Activated naive CD4-positive, alpha-beta T cell treated with anti-CD3 and anti-CD28 coated beads, Interleukin-2, amount 50 U/mL, for 72 hours (primary cell): ENCODE results near the gene HNRNPK. TPM values are rescaled to one million over a fixed set of nuclear protein-coding genes. Genes with fewer than 3 reads are reported as not detected.
"Not testable (repeated sequence)": the region's sequence is repeated elsewhere in the genome, so short reads cannot be mapped to it uniquely, and the experiment has no call there.

Experiments
- ATAC-seq, 2 donors: fragments of 150-1000 bp; cut with Tn5 transposase; 2 replicates each; pipeline ENCODE4 v1.10.0; 2021; ENCODE audit warnings: mild to moderate bottlenecking in 2 of 2, moderate library complexity in 2 of 2
- DNase-seq, 2 donors: peaks; one replicate each; pipeline ENCODE4 v3.0.0; 2021 to 2022; ENCODE audit warnings: low spot score in 2 of 2
- H3K27ac Mint-ChIP-seq, 2 donors: one replicate each; pipeline ENCODE4 v1.8.0; 2022; ENCODE audit warnings: mild to moderate bottlenecking in 2 of 2, mixed read lengths in 2 of 2
- H3K36me3 Mint-ChIP-seq, 2 donors: one replicate each; pipeline ENCODE4 v1.8.0; 2022; ENCODE audit warnings: mixed read lengths in 2 of 2
- H3K9me3 Mint-ChIP-seq, 2 donors: one replicate each; pipeline ENCODE4 v1.8.0; 2022; ENCODE audit warnings: mixed read lengths in 2 of 2
- total RNA-seq, 2 donors: library from RNA; stranded (reverse); gene quantifications; one replicate each; pipeline ENCODE4 v1.2.3, GENCODE V29; 2022

The HNRNPK gene
- total RNA-seq, 2 donors from 2014 or later: 568 to 788 TPM

DNA sequence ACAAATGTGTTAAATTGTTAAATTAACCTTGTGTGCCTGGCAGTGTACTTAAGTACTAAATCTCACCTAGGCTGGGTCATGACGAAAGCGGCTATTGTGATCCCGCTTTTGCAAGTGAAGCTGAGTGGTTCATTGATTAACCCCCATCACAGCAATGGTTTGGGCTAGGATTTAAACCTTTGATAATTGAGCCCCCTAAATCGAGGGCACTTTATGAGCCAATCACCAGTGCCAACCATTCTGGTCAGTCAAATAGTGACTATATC lies 22.8 kb downstream of the HNRNPK start:
- DNase-seq (no peak), ATAC-seq (no peak)
- H3K36me3 Mint-ChIP-seq: peaks cover 16 to 19% of the 10 kb centered on the region in 2 donors
- no peaks in the 10 kb centered on the region for H3K9me3 Mint-ChIP-seq
- peak overlapping the region; percentile 91 to 100 for H3K27ac Mint-ChIP-seq

GRCh38 chr9:83956436-83957247 lies 23.4 kb downstream of the HNRNPK start:
- Mint-ChIP-seq H3K9me3 (no peaks in the 10 kb centered on the region), H3K36me3 (peaks cover 16 to 19% of the 10 kb centered on the region in 2 donors), H3K27ac (peak overlapping the region; percentile 98 to 100)
- DNase-seq (peak; percentile 65 to 76), ATAC-seq (peak; percentile 66 to 85)

- no peaks in the 10 kb centered on the region for H3K9me3 Mint-ChIP-seq
- peak; percentile 41 to 63 for DNase-seq
- ATAC-seq: peak; percentile 41 to 71
- H3K27ac Mint-ChIP-seq: peak overlapping the region; percentile 98 to 100
- H3K36me3 Mint-ChIP-seq: peaks cover 16 to 19% of the 10 kb centered on the region in 2 donors
These were observed 24.0 kb downstream of the HNRNPK start for GRCh38 chr9:83956086-83956435.

GRCh38 chr9:83948096-83948495 lies 31.9 kb downstream of the HNRNPK start:
- H3K9me3 Mint-ChIP-seq, ATAC-seq, DNase-seq, H3K27ac Mint-ChIP-seq: not testable (repeated sequence)
- H3K36me3 Mint-ChIP-seq: peaks cover 5 to 19% of the 10 kb centered on the region in 2 donors

DNA sequence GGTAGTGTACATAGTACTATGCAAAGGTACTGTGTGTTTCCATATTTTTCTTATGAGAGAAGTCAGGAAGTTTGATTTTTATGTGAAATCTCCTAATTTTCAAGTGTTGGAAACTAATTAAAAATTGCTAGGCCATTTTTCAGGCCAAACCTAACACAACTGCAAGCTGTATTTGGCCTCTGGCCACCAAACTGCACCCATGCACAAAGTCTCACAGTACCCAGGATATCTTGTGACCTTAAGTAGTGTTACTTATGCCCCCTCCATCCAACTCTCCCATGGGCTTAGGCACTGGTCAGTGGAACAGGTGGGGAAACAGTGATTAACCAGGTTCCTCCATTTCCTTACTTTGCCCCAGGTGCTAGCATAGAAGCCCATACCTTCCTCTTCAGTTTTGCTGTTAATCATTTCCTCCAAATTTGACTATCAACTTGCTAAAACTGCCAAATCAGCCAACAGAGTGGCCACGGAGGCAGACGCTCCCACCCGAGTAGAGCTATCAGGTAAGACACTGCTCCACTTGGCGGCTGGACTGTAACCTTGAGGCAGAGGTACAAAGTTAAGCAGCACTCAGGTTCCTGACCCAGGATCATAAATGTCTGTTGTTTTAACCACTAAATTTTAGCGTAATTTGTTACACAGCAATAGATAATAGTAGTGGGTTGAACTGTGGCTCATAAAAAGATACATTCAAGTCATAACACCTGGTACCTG lies 39.3 kb downstream of the HNRNPK start:
- Mint-ChIP-seq H3K36me3 (peaks cover 0 to 5% of the 10 kb centered on the region in 2 donors), H3K27ac (peak overlapping the region; percentile 30 to 36), H3K9me3 (no peaks in the 10 kb centered on the region)
- DNase-seq (no peak), ATAC-seq (no peak)

DNA sequence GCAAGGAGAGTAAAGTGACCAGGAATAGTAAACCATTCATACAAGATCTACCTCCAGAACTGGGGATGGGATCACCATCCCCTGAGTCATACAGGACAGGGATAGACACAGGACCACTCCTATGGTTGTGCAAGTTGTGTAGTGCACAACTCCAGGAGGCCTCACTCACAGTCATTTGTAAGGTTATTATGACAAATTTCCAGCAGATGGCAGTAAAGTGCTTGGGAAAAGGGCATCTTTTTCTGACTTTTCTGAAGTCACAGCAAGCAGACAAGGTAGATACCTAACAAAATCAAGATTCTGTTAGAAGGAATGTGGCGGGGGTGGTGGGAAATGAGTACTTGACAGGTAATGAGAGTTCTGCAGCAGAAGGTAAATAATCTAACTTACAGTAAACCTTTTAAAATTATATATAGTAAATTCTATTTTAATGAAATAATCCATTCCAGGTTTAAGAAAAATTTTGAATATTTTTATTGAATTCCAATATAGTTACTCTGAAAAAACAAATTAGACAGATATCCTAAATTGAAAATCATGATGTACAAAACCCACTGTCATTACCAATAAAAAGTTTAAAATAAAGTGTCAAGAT lies 42.1 kb downstream of the HNRNPK start:
- Mint-ChIP-seq H3K27ac (no peak overlapping the region), H3K36me3 (peaks cover 0 to 5% of the 10 kb centered on the region in 2 donors), H3K9me3 (no peaks in the 10 kb centered on the region)
- ATAC-seq (peak; percentile 69 to 71), DNase-seq (peak in 1 of 2 donors; percentile 50)

- ATAC-seq (no peak), DNase-seq (no peak)
- H3K36me3 Mint-ChIP-seq: peaks cover 0 to 5% of the 10 kb centered on the region in 2 donors
- no peaks in the 10 kb centered on the region for H3K9me3 Mint-ChIP-seq
- H3K27ac Mint-ChIP-seq: no peak overlapping the region
These were observed 43.5 kb downstream of the HNRNPK start for GRCh38 chr9:83936523-83936922.

DNA sequence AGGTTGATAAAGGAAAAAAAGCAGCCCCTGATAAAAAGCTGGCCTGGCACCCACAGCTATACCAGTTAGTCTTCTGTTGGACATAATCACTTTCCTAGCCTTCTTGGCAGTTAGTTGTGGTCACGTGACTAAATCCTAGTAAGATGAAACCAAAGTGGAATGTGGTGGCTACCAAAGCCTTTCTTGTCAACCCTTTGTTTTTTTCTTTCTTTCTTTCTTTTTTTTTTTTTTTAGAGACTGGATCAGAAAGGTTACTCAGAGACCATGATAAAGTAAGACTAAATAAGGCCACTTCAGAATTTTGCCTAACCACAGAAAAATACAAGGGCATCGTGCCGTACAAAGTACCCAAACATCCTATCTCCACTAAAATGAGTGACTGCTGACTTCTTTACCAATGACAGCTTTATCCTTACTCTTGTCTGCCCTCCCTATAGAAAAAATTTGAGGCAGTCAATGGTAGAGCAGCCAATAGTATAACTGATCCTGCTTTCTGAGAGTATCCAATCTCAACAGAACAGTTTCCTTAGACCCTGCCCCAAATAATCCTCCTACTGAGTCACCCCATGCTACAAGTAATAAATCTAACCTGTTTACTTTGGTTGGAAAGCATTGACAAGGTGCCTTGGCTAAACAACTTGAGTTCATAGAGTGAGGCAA lies 44.6 kb downstream of the HNRNPK start:
- H3K27ac Mint-ChIP-seq: no peak overlapping the region
- H3K9me3 Mint-ChIP-seq: no peaks in the 10 kb centered on the region
- no peak for DNase-seq
- no peaks in the 10 kb centered on the region for H3K36me3 Mint-ChIP-seq
- ATAC-seq: no peak

GRCh38 chr9:83934569-83935275 lies 45.3 kb downstream of the HNRNPK start:
- H3K36me3 Mint-ChIP-seq: no peaks in the 10 kb centered on the region
- no peak for ATAC-seq
- no peaks in the 10 kb centered on the region for H3K9me3 Mint-ChIP-seq

DNA sequence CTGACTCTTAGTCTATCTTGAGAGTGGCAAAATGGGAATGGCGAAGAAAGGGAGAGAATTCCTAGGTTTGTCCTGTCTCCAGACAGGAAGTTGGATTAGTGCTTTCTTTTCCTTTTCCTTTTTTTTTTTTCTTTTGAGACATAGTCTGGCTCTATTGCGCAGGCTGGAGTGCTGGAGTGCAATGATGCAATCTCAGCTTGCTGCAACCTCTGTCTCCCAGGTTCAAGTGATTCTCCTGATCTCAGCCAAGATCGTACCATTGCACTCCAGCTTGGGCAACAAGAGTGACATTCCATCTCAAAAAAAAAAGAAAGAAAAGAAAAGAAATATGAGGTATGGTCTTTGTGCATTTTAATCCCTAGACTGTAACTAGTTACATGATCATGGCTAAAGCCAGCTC lies 46.2 kb downstream of the HNRNPK start:
- ATAC-seq: no peak
- no peak for DNase-seq
- no peak overlapping the region for H3K27ac Mint-ChIP-seq
- no peaks in the 10 kb centered on the region for H3K9me3 Mint-ChIP-seq
- no peaks in the 10 kb centered on the region for H3K36me3 Mint-ChIP-seq

More at GRCh38 chr9:83934569-83935275, 45.3 kb downstream of the HNRNPK start:
- no peak overlapping the region for H3K27ac Mint-ChIP-seq
- no peak for DNase-seq

DNA sequence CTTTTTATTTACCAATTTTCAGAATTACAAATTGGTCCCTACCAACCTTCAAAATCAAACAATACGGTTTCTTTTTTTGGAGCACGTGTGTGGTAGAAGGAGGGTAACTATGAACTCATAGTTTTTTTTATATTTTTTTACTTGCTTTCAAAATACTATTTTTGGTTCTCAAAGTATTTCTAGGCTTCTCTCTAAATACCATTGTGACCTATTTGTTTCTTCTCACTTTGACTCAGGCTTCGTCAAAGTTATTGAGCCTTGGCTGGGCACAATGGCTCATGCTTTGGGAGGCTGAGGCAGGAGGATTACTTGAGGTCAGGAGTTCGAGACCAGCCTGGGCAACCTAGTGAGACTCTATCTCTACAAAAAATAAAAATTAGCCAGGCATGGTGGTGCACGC lies 47.2 kb downstream of the HNRNPK start:
- H3K9me3 Mint-ChIP-seq: no peaks in the 10 kb centered on the region
- ATAC-seq (no peak), DNase-seq (no peak)
- no peaks in the 10 kb centered on the region for H3K36me3 Mint-ChIP-seq
- no peak overlapping the region for H3K27ac Mint-ChIP-seq

GRCh38 chr9:83932011-83932410 lies 48.0 kb downstream of the HNRNPK start:
- peak overlapping the region in 1 of 2 donors; percentile 66 for H3K27ac Mint-ChIP-seq
- no peak for DNase-seq

GRCh38 chr9:83930881-83931280 lies 49.1 kb downstream of the HNRNPK start:
- Mint-ChIP-seq H3K36me3 (no peaks in the 10 kb centered on the region), H3K9me3 (no peaks in the 10 kb centered on the region), H3K27ac (peak overlapping the region in 1 of 2 donors; percentile 66)
- no peak for DNase-seq
- no peak for ATAC-seq

More at GRCh38 chr9:83932011-83932410, 48.0 kb downstream of the HNRNPK start:
- H3K9me3 Mint-ChIP-seq: no peaks in the 10 kb centered on the region
- no peaks in the 10 kb centered on the region for H3K36me3 Mint-ChIP-seq
- ATAC-seq: no peak

DNA sequence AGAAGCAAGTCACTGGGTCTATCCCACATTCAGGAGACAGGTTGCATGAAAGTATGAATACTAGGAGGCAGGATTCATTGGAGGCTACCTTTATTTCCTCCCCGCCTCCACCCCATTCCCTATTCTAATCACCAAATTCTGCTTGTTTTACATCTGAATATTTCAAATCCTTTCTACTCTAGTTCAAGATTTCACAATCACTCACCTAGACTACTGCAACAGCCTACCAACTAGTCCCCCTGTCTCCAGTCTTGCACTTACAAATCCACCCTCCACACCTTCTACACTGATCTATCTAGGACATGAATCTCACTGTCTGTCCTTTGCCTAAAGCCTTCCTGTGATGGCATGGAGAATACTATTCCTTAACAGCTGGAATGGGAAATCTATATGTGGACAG lies 52.4 kb downstream of the HNRNPK start:
- H3K27ac Mint-ChIP-seq: no peak overlapping the region
- no peaks in the 10 kb centered on the region for H3K36me3 Mint-ChIP-seq
- DNase-seq: no peak

DNA sequence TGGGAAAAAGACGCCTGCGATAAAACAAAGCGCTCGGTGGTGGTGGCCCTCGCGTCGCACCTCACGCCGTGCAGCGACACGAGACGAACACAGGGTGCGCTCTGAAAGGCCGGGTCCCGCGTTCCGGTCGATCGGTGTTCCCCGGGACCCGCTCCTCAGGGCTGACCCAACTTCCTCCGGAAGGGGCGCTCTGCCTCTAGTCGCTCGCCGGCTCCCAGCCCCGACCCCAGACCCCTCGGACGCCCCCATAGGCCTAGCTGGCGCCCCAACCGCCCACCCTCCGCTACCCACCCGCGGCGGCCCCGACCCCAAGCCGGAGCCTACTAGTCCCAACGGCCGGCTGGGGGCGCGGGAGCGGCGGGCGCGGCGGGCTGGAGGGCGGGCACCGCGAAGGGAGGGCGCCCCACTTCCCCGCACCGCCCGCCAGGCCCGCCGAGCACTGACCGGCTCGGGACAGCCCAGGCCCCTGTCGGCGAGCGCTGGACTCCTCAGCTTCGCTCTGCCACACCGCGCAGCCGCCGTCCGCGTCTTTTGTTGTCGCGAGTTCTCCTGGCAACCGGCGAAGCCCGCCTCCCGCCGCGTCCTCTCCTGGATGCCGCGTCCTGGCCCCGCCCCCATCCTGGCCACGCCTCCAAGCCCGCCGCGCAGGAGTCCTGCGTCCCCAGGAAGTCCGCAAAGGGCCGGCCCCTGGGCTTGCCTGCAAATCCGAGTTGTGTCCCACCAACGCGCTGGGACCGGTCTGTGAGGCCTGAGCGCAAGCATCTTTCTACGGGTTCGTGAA lies 58.9 kb downstream of the HNRNPK start, which contains the start of gene KIF27:
Gene KIF27 (minus strand): TSS at position 506 of the 781 bp plus-strand sequence. CDS start 5,841 bp downstream, outside the sequence.
- Mint-ChIP-seq H3K9me3 (no peaks in the 10 kb centered on the region), H3K27ac (peak within 1 kb of the TSS; percentile 94 to 97), H3K36me3 (no peaks in the 10 kb centered on the region)
- DNase-seq (peak; percentile 97 to 99), ATAC-seq (peak; percentile 89 to 93)

More for the DNA sequence above, 52.4 kb downstream of the HNRNPK start:
- H3K9me3 Mint-ChIP-seq: no peaks in the 10 kb centered on the region
- no peak for ATAC-seq
